Activated naive CD8-positive, alpha-beta T cell treated with anti-CD3 and anti-CD28 coated beads, Interleukin-2, amount 50 U/mL, for 24 hours (primary cell): ENCODE results near the gene MT1M.
"Not testable (repeated sequence)": the region's sequence is repeated elsewhere in the genome, so short reads cannot be mapped to it uniquely, and the experiment has no call there.

ENCODE experiments used
- ATAC-seq: fragments of 150-1000 bp; cut with Tn5 transposase; one replicate; pipeline ENCODE4 v1.10.0; 2021
- DNase-seq: peaks from one replicate; pipeline ENCODE4 v3.0.0; 2021
- H3K27ac Mint-ChIP-seq: one replicate; pipeline ENCODE4 v1.8.0; 2021; ENCODE audit warnings: mild to moderate bottlenecking, mixed read lengths
- H3K27me3 Mint-ChIP-seq: one replicate; pipeline ENCODE4 v1.8.0; 2021; ENCODE audit warnings: mixed read lengths
- H3K36me3 Mint-ChIP-seq: one replicate; pipeline ENCODE4 v1.8.0; 2021; ENCODE audit warnings: low read depth, mixed read lengths
- H3K4me1 Mint-ChIP-seq: one replicate; pipeline ENCODE4 v1.8.0; 2021; ENCODE audit warnings: mixed read lengths
- H3K4me3 Mint-ChIP-seq: one replicate; pipeline ENCODE4 v1.8.0; 2021; ENCODE audit warnings: mild to moderate bottlenecking, moderate library complexity, mixed read lengths
- H3K9me3 Mint-ChIP-seq: one replicate; pipeline ENCODE4 v1.8.0; 2021; ENCODE audit warnings: mixed read lengths

MT1M gene

DNA sequence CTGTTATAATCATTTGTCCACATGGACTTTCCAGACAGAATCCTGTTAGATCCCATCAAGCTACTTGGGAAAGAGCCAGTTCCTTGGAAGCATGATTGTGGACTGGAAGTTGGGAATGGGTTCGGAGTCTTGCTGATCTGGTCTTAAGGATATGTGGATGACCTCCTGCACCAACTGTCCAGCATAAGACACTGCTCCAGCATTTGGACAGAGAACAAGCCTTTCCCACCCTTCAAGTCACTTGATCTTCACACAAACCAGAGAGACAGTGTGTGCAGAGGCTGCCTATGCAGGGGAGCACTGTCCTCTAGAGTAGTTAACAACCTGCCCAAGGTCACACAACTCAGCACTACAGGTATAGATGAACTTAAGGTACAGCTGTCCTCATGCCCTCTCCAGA, 13.4 kb downstream of the MT1M start:
- no peaks in the 10 kb centered on the region for H3K36me3 Mint-ChIP-seq
- H3K4me3 Mint-ChIP-seq: no peak overlapping the region
- no peak for ATAC-seq
- no peak for DNase-seq
- H3K4me1 Mint-ChIP-seq: peaks cover 24% of the 10 kb centered on the region
- no peak overlapping the region for H3K27ac Mint-ChIP-seq
- H3K27me3 Mint-ChIP-seq: peaks cover 13% of the 10 kb centered on the region
- H3K9me3 Mint-ChIP-seq: no peaks in the 10 kb centered on the region

DNA sequence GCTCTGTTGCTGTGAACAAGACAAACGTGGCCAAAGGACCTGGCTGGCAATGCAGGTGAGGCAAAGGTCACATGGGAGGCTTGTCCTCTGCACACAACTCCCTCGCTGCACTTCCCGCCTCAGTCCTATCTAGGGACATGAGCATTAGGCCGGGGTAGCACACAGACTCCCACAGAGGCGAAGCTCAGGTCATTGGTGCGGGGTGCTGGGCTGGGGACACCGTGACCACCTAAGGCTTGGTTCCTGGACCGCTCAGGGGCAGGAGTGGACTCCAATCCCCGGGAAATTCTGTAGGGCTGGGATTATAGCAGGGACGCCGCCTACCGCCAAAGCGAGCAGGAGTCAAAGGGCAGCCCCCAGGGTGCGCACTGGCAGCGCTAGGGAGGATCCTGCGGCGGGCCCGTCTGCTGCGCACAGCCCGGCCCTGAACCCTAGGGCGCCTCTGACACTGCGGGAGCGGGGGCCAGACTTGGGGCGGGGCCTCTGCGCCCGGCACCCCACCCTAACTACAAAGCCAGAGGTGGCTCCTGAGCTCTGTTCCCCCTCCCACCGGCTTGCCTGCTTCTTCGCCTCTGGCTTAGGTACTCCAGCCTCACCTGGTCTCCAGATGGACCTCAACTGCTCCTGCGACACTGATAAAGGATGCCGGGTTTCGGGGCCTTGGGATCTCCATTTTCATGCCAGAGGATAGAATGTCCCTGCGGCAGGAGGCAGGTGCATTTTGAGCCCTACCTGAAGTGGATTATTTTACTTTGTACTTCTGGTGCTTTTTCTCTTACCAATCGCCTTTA, 15.4 kb downstream of the MT1M start:
- H3K9me3 Mint-ChIP-seq: no peaks in the 10 kb centered on the region
- H3K4me1 Mint-ChIP-seq: peaks cover 17% of the 10 kb centered on the region
- ATAC-seq (no peak), DNase-seq (no peak)
- peaks cover 13% of the 10 kb centered on the region for H3K27me3 Mint-ChIP-seq
- H3K4me3 Mint-ChIP-seq: no peak overlapping the region
- no peak overlapping the region for H3K27ac Mint-ChIP-seq
- no peaks in the 10 kb centered on the region for H3K36me3 Mint-ChIP-seq

DNA sequence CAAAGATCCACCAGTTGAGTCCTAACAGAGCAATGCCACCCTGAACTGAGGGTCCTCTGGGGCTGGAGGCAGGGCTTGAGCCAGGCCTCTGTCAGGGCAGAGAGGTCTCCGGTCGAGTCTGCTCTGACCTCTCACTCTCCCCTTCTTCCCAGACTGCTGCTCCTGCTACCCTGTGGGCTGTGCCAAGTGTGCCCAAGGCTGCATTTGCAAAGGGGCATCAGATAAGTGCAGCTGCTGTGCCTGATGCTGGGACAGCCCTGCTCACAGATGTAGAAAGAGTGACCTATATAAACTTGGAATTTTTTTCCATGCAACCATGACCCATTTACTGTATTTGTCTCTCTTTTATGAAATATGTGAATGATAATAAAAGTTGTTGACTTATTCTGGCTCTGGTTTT, 16.8 kb downstream of the MT1M start:
- no peaks in the 10 kb centered on the region for H3K36me3 Mint-ChIP-seq
- no peak overlapping the region for H3K4me3 Mint-ChIP-seq
- ATAC-seq: no peak

DNA sequence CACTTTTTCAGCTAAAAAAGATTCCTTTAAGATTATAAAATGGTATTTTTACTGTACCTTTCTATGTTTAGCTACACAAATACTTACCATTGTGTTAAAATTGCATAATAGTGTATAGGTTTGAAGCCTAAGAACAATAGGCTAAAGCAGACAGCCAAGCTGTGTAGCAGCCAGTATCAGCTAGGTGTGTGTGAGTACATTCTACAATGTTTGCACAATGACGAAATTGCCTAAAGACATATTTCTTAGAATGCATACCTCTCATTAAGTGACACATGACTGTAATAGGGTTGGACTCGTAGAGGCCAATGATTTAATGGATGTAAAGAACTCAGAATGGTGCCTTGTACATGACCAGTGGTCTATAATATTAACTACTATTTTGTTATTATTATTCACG, 17.4 kb downstream of the MT1M start:
- Mint-ChIP-seq H3K36me3 (no peaks in the 10 kb centered on the region), H3K27me3 (peaks cover 13% of the 10 kb centered on the region), H3K9me3 (no peaks in the 10 kb centered on the region), H3K4me3 (no peak overlapping the region), H3K4me1 (no peaks in the 10 kb centered on the region), H3K27ac (no peak overlapping the region)
- DNase-seq: no peak
- no peak for ATAC-seq

More for the DNA sequence above, 16.8 kb downstream of the MT1M start:
- H3K9me3 Mint-ChIP-seq: no peaks in the 10 kb centered on the region
- peaks cover 3% of the 10 kb centered on the region for H3K4me1 Mint-ChIP-seq
- H3K27me3 Mint-ChIP-seq: peaks cover 13% of the 10 kb centered on the region
- H3K27ac Mint-ChIP-seq: no peak overlapping the region
- no peak for DNase-seq

GRCh38 chr16:56651586-56651985, 19.1 kb downstream of the MT1M start, which contains the start of gene MT1B:
TSS of gene MT1B (plus strand) at chr16:56651886. CDS start at chr16:56651954, 68 bp downstream.
- no peak for DNase-seq
- H3K27ac Mint-ChIP-seq: no peak within 1 kb of the TSS
- peaks cover 9% of the 10 kb centered on the region for H3K27me3 Mint-ChIP-seq
- H3K36me3 Mint-ChIP-seq: no peaks in the 10 kb centered on the region
- no peaks in the 10 kb centered on the region for H3K9me3 Mint-ChIP-seq
- no peak within 1 kb of the TSS for H3K4me3 Mint-ChIP-seq
- ATAC-seq: no peak
- no peaks in the 10 kb centered on the region for H3K4me1 Mint-ChIP-seq

GRCh38 chr16:56652600-56652999, 20.1 kb downstream of the MT1M start:
- ATAC-seq (no peak), DNase-seq (no peak)
- Mint-ChIP-seq H3K4me3 (no peak overlapping the region), H3K27ac (no peak overlapping the region), H3K36me3 (no peaks in the 10 kb centered on the region), H3K9me3 (no peaks in the 10 kb centered on the region), H3K4me1 (peaks cover 4% of the 10 kb centered on the region), H3K27me3 (peaks cover 8% of the 10 kb centered on the region)

DNA sequence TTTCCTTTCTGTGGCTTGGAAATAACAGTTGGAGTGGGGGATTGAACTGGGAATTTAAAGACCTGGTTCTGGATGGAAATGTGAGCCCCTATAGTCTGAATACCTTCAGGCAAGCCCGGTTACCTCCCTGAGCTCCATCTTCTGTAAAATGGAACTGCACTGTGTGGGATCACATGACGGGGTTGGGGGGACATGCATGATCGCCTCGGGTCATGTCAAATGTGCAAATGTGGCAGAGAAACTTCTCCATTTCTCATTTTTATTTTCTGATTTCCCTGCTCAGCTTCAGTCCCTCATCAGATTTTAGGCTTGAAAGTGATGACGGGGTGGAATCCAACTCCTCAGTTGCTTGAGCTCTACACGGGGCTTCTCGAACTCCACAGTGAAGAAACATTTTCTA, 20.8 kb downstream of the MT1M start:
- Mint-ChIP-seq H3K27me3 (peaks cover 6% of the 10 kb centered on the region), H3K4me1 (peaks cover 9% of the 10 kb centered on the region), H3K9me3 (no peaks in the 10 kb centered on the region), H3K4me3 (no peak overlapping the region), H3K27ac (no peak overlapping the region), H3K36me3 (no peaks in the 10 kb centered on the region)
- ATAC-seq (no peak), DNase-seq (no peak)

- Mint-ChIP-seq H3K36me3 (no peaks in the 10 kb centered on the region), H3K27me3 (peaks cover 4% of the 10 kb centered on the region), H3K27ac (peak within 1 kb of the TSS; percentile 30), H3K4me3 (peak within 1 kb of the TSS; percentile 85), H3K4me1 (peaks cover 18% of the 10 kb centered on the region), H3K9me3 (no peaks in the 10 kb centered on the region)
- DNase-seq: peak; percentile 67
- peak; percentile 75 for ATAC-seq
These were observed 25.3 kb downstream of the MT1M start, which contains the start of gene MT1F for GRCh38 chr16:56657555-56658326. TSS of gene MT1F (plus strand) at chr16:56657959. CDS start at chr16:56658059, 100 bp downstream.

DNA sequence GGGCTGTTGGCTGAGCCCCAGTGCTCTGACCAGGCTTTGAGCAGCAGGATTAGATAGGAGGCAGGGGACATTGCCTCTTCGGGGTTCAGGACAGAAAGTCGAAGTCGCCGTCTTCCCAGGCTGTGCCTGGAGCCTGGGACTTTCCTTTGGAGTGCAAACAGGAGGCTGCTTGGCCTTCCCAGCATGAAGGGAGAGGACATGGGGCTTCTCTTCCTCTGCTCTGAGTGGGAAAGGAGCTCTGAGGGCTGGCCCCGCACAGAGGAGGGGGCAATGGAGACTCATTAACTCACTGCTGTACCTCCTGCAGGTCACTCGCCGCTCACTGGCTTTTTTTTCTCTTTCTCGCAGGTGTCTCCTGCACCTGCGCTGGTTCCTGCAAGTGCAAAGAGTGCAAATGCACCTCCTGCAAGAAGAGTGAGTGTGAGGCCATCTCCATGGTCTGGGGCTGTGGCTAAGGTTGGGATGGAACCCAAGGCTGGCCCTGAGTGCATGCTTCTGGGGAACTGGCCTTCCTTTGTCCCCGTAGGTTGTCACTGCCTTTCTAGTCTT, 25.9 kb downstream of the MT1M start:
- peak overlapping the region; percentile 85 for H3K4me3 Mint-ChIP-seq
- peaks cover 20% of the 10 kb centered on the region for H3K4me1 Mint-ChIP-seq
- DNase-seq (no peak), ATAC-seq (no peak)
- no peaks in the 10 kb centered on the region for H3K36me3 Mint-ChIP-seq
- H3K27ac Mint-ChIP-seq: no peak overlapping the region
- no peaks in the 10 kb centered on the region for H3K9me3 Mint-ChIP-seq
- peaks cover 4% of the 10 kb centered on the region for H3K27me3 Mint-ChIP-seq

DNA sequence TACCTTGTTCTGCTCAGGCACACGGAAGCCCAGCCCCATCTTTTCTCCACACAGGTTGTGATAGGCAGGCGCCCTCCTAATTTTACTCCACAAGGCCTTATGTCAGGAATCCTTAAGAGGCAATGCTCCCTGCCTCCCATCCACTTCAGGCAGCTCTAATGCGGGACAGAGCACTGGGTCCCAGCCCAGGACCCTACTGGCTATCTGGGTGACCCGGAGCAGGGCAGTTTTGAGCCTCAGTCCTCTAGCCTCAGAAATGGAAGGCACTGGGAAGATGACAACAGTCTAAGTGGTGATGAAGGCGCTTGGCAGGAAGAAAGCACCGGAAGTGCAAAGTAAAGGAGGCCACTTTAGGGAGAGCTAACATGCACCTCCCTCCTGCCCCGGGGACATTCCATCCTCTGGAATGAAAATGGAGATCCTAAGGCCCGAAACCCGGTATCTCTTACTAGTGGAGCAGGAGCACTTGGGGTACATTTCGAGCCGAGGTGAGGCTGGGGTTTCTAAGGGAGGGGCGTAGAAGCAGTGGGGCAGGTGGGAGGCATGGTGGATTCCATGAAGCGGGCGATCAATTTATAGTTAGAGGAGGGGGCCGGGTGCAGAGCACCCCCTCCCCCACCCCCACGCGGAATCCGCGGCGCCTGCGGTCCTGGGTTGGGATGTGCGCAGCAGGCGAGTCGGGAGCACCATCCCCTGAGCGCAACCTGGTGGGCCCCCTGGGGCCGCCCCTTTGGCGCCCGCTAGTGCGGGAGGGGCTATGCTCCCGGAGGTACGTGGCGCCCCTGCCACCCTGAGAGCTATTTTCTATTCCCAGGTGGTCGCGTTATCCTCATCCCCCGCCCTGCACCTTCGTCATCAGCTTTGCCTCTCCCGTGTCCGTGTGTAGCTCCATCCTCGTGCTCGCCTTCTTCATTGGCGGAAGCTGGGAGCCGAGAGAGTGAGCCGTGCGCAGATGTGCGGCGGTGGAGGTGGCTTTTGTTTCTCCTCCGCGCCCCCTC, 30.2 kb downstream of the MT1M start:
- peaks cover 20% of the 10 kb centered on the region for H3K27me3 Mint-ChIP-seq
- DNase-seq: peak; percentile 41
- peak overlapping the region; percentile 75 for H3K4me3 Mint-ChIP-seq
- H3K27ac Mint-ChIP-seq: peak overlapping the region; percentile 78
- no peaks in the 10 kb centered on the region for H3K9me3 Mint-ChIP-seq
- peaks cover 25% of the 10 kb centered on the region for H3K4me1 Mint-ChIP-seq
- no peak for ATAC-seq
- no peaks in the 10 kb centered on the region for H3K36me3 Mint-ChIP-seq

DNA sequence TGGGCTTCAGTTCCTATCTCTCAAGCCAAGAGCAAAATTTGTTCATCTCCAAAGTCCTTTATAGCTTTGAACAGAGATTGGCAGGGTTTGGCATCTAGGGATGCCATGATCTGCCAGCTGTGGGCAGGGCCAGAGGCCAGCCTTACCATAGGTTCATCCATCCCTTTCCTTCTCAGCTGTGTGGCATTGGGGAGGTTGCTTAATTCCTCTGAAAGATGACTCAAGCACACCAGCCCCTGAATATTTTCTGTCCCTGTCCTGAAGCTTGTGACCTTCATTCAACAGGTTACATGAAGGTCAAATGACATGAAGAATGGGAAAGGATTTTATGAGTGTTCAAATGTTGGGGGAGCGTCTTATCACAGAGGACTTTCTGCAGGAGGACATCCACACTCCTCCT, 32.0 kb downstream of the MT1M start:
- Mint-ChIP-seq H3K9me3 (no peaks in the 10 kb centered on the region), H3K4me3 (no peak overlapping the region), H3K36me3 (no peaks in the 10 kb centered on the region), H3K27me3 (peaks cover 36% of the 10 kb centered on the region), H3K27ac (no peak overlapping the region), H3K4me1 (peaks cover 25% of the 10 kb centered on the region)
- no peak for DNase-seq
- no peak for ATAC-seq

- not testable (repeated sequence) for H3K9me3 Mint-ChIP-seq, H3K4me3 Mint-ChIP-seq, H3K27ac Mint-ChIP-seq, H3K36me3 Mint-ChIP-seq, DNase-seq
- peak; percentile 21 for ATAC-seq
- H3K4me1 Mint-ChIP-seq: peaks cover 27% of the 10 kb centered on the region
- peaks cover 46% of the 10 kb centered on the region for H3K27me3 Mint-ChIP-seq
These were observed 33.1 kb downstream of the MT1M start for GRCh38 chr16:56665286-56666261.
